ENCODE measurements around the gene MYO10.

DNA sequence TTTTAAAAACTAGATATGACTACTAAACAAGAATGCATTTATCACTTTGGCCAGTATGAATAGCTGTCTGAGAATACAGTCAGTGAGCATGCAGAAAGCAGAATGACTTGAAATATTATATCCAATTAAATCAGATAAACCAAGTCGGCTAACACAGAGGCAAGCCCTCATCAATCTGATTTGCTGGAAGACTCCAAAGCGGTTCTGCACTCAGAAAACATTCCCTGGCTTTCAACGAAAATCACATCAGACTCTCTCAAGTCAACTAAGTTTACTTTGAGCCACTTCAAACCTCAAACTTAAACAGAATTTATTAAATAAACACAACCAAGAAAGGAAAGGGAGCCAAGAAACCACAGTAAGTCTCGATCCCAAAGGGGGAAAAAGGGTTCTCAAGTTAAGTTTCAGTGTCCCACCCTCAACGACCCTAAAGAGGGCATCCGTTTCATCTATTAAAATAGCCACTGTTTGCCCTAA is 1.4 kb downstream of the MYO10 start:
- no peak for TF ChIP-seq EZH2 (IDR thresholded peaks at IDR 0.05; ENCODE audit: borderline replicate concordance, low read depth, low read length, severe bottlenecking)
- TF ChIP-seq, protein P1, sequence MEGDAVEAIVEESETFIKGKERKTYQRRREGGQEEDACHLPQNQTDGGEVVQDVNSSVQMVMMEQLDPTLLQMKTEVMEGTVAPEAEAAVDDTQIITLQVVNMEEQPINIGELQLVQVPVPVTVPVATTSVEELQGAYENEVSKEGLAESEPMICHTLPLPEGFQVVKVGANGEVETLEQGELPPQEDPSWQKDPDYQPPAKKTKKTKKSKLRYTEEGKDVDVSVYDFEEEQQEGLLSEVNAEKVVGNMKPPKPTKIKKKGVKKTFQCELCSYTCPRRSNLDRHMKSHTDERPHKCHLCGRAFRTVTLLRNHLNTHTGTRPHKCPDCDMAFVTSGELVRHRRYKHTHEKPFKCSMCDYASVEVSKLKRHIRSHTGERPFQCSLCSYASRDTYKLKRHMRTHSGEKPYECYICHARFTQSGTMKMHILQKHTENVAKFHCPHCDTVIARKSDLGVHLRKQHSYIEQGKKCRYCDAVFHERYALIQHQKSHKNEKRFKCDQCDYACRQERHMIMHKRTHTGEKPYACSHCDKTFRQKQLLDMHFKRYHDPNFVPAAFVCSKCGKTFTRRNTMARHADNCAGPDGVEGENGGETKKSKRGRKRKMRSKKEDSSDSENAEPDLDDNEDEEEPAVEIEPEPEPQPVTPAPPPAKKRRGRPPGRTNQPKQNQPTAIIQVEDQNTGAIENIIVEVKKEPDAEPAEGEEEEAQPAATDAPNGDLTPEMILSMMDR (IDR thresholded peaks at IDR 0.05; ENCODE audit: borderline replicate concordance, extremely low read depth, low read length, poor library complexity, severe bottlenecking): no peak
